ENCODE data around the gene KLHL21. TPM values are rescaled to one million over a fixed set of nuclear protein-coding genes. Genes with fewer than 3 reads are reported as not detected.
A peak's percentile ranks its signal among the peaks of the same experiment; 100 is the strongest.

Gene KLHL21
- total and polyA plus RNA-seq, 9 of the 15 experiments (the other 6 are each of a cell fraction or from before 2014, with no cell fraction given): 2.1 to 42.1 (median 17.5) TPM

DNA sequence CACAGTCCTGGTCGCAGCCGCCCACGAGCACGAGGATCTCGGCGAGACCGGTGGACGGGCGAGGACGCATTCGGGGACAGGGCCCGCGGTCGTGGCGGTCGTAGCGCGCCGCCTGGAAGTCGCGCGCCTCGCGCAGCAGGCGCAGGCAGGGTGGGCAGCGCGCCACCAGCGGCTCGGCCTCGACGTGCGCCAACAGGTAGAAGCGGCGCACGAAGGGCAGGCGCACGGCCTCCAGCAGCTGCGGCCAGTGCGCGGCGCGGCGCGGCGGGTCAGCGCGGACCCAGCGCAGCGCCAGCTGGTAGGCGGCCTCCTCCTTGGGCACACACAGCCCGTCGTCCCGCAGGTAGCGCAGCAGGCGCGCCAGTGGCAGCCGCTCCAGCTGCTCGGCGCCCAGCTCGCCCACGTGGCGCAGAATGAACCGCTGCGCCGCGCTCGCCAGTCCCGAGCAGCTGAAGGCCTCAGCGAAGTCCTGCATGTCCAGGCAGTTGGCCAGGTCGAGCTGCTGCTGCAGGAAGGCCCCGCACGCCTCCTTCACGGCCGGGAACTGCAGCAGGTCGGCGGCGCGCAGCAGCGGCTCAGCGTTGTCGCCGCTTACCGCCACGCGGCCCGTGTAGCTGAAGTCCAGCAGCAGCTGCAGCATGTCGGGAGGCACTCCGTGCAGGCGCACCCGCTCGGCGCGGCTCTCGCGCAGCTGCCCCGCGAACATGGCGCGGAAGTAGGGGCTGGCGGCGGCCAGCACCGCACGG, 573 bp downstream of the KLHL21 start (continued):
- TF ChIP-seq, protein P1, sequence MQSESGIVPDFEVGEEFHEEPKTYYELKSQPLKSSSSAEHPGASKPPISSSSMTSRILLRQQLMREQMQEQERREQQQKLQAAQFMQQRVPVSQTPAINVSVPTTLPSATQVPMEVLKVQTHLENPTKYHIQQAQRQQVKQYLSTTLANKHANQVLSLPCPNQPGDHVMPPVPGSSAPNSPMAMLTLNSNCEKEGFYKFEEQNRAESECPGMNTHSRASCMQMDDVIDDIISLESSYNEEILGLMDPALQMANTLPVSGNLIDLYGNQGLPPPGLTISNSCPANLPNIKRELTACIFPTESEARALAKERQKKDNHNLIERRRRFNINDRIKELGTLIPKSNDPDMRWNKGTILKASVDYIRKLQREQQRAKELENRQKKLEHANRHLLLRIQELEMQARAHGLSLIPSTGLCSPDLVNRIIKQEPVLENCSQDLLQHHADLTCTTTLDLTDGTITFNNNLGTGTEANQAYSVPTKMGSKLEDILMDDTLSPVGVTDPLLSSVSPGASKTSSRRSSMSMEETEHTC (IDR thresholded peaks at IDR 0.05): peak; percentile 30; the same call in 1 of the 2 replicates
- TF ChIP-seq MEIS2 (IDR thresholded peaks at IDR 0.05; ENCODE audit: partially characterized antibody): no peak
- TF ChIP-seq ZNF24 (IDR thresholded peaks at IDR 0.05): 0 out of 2 replicates have a peak, but pooled peaks have one; percentile 42
- TF ChIP-seq HMG20A (CRISPR knock-in tag; conservative IDR thresholded peaks at IDR 0.05): no peak
- no peak for TF ChIP-seq CREBBP (IDR thresholded peaks at IDR 0.05; ENCODE audit: low read depth, low read length)
- no peak for TF ChIP-seq PRMT5 (CRISPR knock-in tag; IDR thresholded peaks at IDR 0.05)
- peak; percentile 67; the same call in 1 of the 2 replicates for TF ChIP-seq RBM34 (IDR thresholded peaks at IDR 0.05; ENCODE audit: borderline replicate concordance, insufficient read depth, low read length)
- no peak for TF ChIP-seq MCM3 (IDR thresholded peaks at IDR 0.05)
- TF ChIP-seq, protein P2, sequence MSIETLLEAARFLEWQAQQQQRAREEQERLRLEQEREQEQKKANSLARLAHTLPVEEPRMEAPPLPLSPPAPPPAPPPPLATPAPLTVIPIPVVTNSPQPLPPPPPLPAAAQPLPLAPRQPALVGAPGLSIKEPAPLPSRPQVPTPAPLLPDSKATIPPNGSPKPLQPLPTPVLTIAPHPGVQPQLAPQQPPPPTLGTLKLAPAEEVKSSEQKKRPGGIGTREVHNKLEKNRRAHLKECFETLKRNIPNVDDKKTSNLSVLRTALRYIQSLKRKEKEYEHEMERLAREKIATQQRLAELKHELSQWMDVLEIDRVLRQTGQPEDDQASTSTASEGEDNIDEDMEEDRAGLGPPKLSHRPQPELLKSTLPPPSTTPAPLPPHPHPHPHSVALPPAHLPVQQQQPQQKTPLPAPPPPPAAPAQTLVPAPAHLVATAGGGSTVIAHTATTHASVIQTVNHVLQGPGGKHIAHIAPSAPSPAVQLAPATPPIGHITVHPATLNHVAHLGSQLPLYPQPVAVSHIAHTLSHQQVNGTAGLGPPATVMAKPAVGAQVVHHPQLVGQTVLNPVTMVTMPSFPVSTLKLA (conservative IDR thresholded peaks at IDR 0.05): peak; percentile 64 to 85
- TF ChIP-seq FOXK1 (CRISPR knock-in tag; IDR thresholded peaks at IDR 0.05; ENCODE audit: borderline replicate concordance): no peak
- no peak for TF ChIP-seq FOXK2 (conservative IDR thresholded peaks at IDR 0.05 in 1 of 2, IDR thresholded peaks at IDR 0.05 in 1 of 2; ENCODE audit: low read depth in 2 of 2)
- TF ChIP-seq KAT8 (IDR thresholded peaks at IDR 0.05; ENCODE audit: low read depth): no peak
- no peak for TF ChIP-seq BCL6 (CRISPR knock-in tag; IDR thresholded peaks at IDR 0.05)
- TF ChIP-seq GATAD2A (IDR thresholded peaks at IDR 0.05): no peak
- TF ChIP-seq, protein P3, sequence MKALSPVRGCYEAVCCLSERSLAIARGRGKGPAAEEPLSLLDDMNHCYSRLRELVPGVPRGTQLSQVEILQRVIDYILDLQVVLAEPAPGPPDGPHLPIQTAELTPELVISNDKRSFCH (CRISPR knock-in tag; IDR thresholded peaks at IDR 0.05): no peak
- TF ChIP-seq, protein P3 (tag; IDR thresholded peaks at IDR 0.05): peak; percentile 64
- TF ChIP-seq DDX20 (tag; IDR thresholded peaks at IDR 0.05; ENCODE audit: low read depth): no peak
- no peak for TF ChIP-seq PML (IDR thresholded peaks at IDR 0.05; ENCODE audit: low read length)
- TF ChIP-seq ZBTB7A (IDR thresholded peaks at IDR 0.05; ENCODE audit: borderline replicate concordance, control insufficient read depth, low read depth, low read length): 0 out of 2 replicates have a peak, but pooled peaks have one; percentile 12
